ENCODE data around the gene ADAMTS10. TPM values are rescaled to one million over a fixed set of nuclear protein-coding genes. Genes with fewer than 3 reads are reported as not detected.

ADAMTS10 gene
- total and polyA plus RNA-seq, 2 of the 13 experiments (the other 11 are each of a cell fraction or from before 2014, with no cell fraction given) = 0.49 to 1.7 TPM

- no peak for TF ChIP-seq PAF1 (CRISPR knock-in tag; IDR thresholded peaks at IDR 0.05)
- no peak for TF ChIP-seq ZNF484 (CRISPR knock-in tag; IDR thresholded peaks at IDR 0.05; ENCODE audit: borderline replicate concordance, low read depth)
- TF ChIP-seq CTCF (CRISPR knock-in tag; IDR thresholded peaks at IDR 0.05) = no peak
- no peak for TF ChIP-seq ZNF841 (CRISPR knock-in tag; IDR thresholded peaks at IDR 0.05; ENCODE audit: borderline replicate concordance)
- no peak for TF ChIP-seq RBM22 (optimal IDR thresholded peaks at IDR 0.05; ENCODE audit: low read length)
- no peak for TF ChIP-seq ZNF598 (CRISPR knock-in tag; IDR thresholded peaks at IDR 0.05; ENCODE audit: borderline replicate concordance)
- TF ChIP-seq ZKSCAN5 (CRISPR knock-in tag; IDR thresholded peaks at IDR 0.05) = 0 out of 2 replicates have a peak, but pooled peaks have one; percentile 66
- no peak for TF ChIP-seq MLX (CRISPR knock-in tag; IDR thresholded peaks at IDR 0.05)
- no peak for TF ChIP-seq ZBTB3 (CRISPR knock-in tag; IDR thresholded peaks at IDR 0.05; ENCODE audit: borderline replicate concordance, low read depth)
- no peak for TF ChIP-seq ZNF564 (CRISPR knock-in tag; IDR thresholded peaks at IDR 0.05)
- TF ChIP-seq PRDM4 (CRISPR knock-in tag; IDR thresholded peaks at IDR 0.05; ENCODE audit: borderline replicate concordance) = no peak
- peak; percentile 50; the same call in 1 of the 2 replicates for TF ChIP-seq ZNF350 (CRISPR knock-in tag; IDR thresholded peaks at IDR 0.05; ENCODE audit: borderline replicate concordance, low read depth)
- no peak for TF ChIP-seq ATF7 (IDR thresholded peaks at IDR 0.05)
- TF ChIP-seq ATF7 (CRISPR knock-in tag; IDR thresholded peaks at IDR 0.05) = no peak
- TF ChIP-seq PCBP1 (IDR thresholded peaks at IDR 0.05; ENCODE audit: borderline replicate concordance, low read depth, low read length) = no peak
- TF ChIP-seq ZBTB8A (CRISPR knock-in tag; IDR thresholded peaks at IDR 0.05; ENCODE audit: borderline replicate concordance, low read depth) = no peak
- TF ChIP-seq IRF1 (CRISPR knock-in tag; IDR thresholded peaks at IDR 0.05; ENCODE audit: low read depth) = no peak
- TF ChIP-seq HES4 (CRISPR knock-in tag; IDR thresholded peaks at IDR 0.05; ENCODE audit: borderline replicate concordance) = no peak
- TF ChIP-seq ZNF615 (CRISPR knock-in tag; IDR thresholded peaks at IDR 0.05; ENCODE audit: borderline replicate concordance) = no peak
- TF ChIP-seq ZSCAN9 (CRISPR knock-in tag; IDR thresholded peaks at IDR 0.05; ENCODE audit: borderline replicate concordance) = no peak
- no peak for TF ChIP-seq MBD4 (IDR thresholded peaks at IDR 0.05; ENCODE audit: borderline replicate concordance, low read length)
- peak; percentile 62 for TF ChIP-seq NCOA2 (CRISPR knock-in tag; IDR thresholded peaks at IDR 0.05)
- no peak for TF ChIP-seq ARID3A (IDR thresholded peaks at IDR 0.05; ENCODE audit: low read depth, low read length)
These were observed 27.6 kb upstream of the ADAMTS10 start (continued) for GRCh38 chr19:8638078-8638619.

Data from HepG2 (cell line).